Kidney (tissue), 14 donors: Measurements from ENCODE around the gene INPP5A. TPM values are rescaled to one million over a fixed set of nuclear protein-coding genes. Genes with fewer than 3 reads are reported as not detected.

Experiments
- DNase-seq, 5 donors: peaks; one replicate each; pipeline ENCODE4 v3.0.0-alpha.2; 2013 to 2020
- FAIRE-seq: peaks from 2 replicates; lab custom pipeline; 2012; peaks lifted over from hg19 to GRCh38; lab: Jason Lieb, UNC
- H3K27ac ChIP-seq, 2 donors: one replicate each; pipeline ENCODE4 v1.7.0; 2013; ENCODE audit warnings: low read depth in 2 of 2, low read length in 2 of 2, inconsistent platforms in 1 of 2
- H3K27me3 ChIP-seq: one replicate; pipeline ENCODE4 v1.7.1; 2013; ENCODE audit warnings: low read length, inconsistent platforms; ENCODE audit not compliant: control insufficient read depth, insufficient read depth
- H3K36me3 ChIP-seq, 3 donors: one replicate each; pipeline versions ENCODE4 v1.7.0 to v1.7.1; 2013; ENCODE audit warnings: low read length in 3 of 3, control low read depth in 1 of 3, inconsistent platforms in 1 of 3; ENCODE audit not compliant: insufficient read depth in 3 of 3, control insufficient read depth in 2 of 3
- H3K4me1 ChIP-seq, 3 donors: one replicate each; pipeline versions ENCODE4 v1.7.0 to v1.7.1; 2013; ENCODE audit warnings: low read length in 3 of 3, inconsistent platforms in 1 of 3, low read depth in 1 of 3; ENCODE audit not compliant: control insufficient read depth in 2 of 3, insufficient read depth in 2 of 3
- H3K4me3 ChIP-seq, 3 donors: one replicate each; pipeline versions ENCODE4 v1.7.0 to v1.8.1; 2013; ENCODE audit warnings: low read length in 3 of 3, control low read depth in 1 of 3, inconsistent platforms in 1 of 3
- H3K9ac ChIP-seq, 3 donors: one replicate each; pipeline versions ENCODE4 v1.7.0 to v1.7.1; 2013; ENCODE audit warnings: low read length in 3 of 3, control low read depth in 1 of 3, inconsistent platforms in 1 of 3
- H3K9me3 ChIP-seq, 3 donors: one replicate each; pipeline versions ENCODE4 v1.7.0 to v1.7.1; 2013; ENCODE audit warnings: low read length in 3 of 3, control low read depth in 1 of 3, inconsistent platforms in 1 of 3; ENCODE audit not compliant: control insufficient read depth in 2 of 3, insufficient read depth in 1 of 3
- intact Hi-C: fragments of 100-400 bp; cut with DNase I; formaldehyde crosslinking; loops from one replicate; pipeline ENCODE4 v1.11.1; 2022
- polyA plus RNA-seq: library from polyadenylated mRNA; stranded (reverse); fragments of 350-450 nt; fragmentation: Illumina TruSeq; extraction: RNeasy Lipid Tissue Mini Kit (QIAGEN cat#74804); gene quantifications from one replicate; pipeline ENCODE4 v1.2.3, GENCODE V29; 2014; ENCODE audit warnings: low read depth, low replicate concordance; ENCODE audit not compliant: insufficient read depth
- total RNA-seq: library from RNA; stranded (reverse); fragmentation: NEBNext Ultra II Directional; extraction: Animal tissue kit (Norgen Biotek cat#: 25700); gene quantifications from one replicate; pipeline ENCODE4 v1.2.1, GENCODE V29; 2021
- TF ChIP-seq, protein P1 (sequence below): IDR thresholded peaks from 3 replicates; pipeline ENCODE4 v1.5.1; 2012; ENCODE audit warnings: mild to moderate bottlenecking, moderate library complexity, borderline replicate concordance; ENCODE audit not compliant: insufficient read depth; ENCODE audit errors: extremely low read depth
- donor health status: control.
- donor health status: control.
- donor health status: control.
- donor health status: control.
- donor health status: control.
- donor health status: DM: yes; HTN: yes; CAD: no.
- donor health status: Normal renal cell carcinoma (clear cell type).

The INPP5A gene
- total and polyA plus RNA-seq, 2 donors from 2014 or later: 20.8 to 40.3 TPM

DNA sequence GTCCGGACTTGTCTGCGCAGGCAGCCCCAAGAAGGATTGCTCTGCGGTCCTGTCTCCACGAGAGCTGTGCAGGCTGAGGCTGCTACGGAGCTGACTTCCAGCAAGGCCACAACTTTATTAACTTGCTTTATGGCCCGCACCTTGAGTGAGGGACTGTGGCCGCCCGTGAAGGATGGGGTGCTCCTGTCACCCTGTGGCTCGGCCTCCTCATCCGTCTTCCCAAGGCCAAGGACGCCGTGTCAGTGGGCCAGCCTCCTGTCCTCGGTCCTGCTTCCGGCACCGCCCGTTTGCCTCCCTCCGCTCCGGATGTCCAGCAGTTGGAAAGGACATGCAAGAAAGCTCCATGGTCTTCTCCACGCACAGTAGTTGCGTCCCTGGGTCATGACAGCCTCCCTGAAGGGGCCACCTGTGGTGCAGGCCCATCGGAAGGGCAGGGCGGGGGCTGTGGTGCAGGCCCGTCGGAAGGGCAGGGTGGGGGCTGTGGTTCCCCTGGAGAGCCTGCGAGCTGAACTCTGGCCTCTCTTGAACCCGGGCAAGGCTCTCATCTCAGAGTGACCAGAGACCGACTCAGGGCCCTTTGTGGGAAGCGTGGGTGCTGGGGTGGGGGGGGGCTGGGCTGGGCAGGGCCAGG is 161.3 kb downstream of the INPP5A start:
- H3K4me3 ChIP-seq: no peak overlapping the region
- FAIRE-seq (no peak), DNase-seq (peak in 2 of 5 donors; percentile 31 to 66)
- H3K4me1 ChIP-seq: no peaks in the 10 kb centered on the region
- intact Hi-C loops: no loop called here
- no peaks in the 10 kb centered on the region for H3K9me3 ChIP-seq
- TF ChIP-seq, protein P1, sequence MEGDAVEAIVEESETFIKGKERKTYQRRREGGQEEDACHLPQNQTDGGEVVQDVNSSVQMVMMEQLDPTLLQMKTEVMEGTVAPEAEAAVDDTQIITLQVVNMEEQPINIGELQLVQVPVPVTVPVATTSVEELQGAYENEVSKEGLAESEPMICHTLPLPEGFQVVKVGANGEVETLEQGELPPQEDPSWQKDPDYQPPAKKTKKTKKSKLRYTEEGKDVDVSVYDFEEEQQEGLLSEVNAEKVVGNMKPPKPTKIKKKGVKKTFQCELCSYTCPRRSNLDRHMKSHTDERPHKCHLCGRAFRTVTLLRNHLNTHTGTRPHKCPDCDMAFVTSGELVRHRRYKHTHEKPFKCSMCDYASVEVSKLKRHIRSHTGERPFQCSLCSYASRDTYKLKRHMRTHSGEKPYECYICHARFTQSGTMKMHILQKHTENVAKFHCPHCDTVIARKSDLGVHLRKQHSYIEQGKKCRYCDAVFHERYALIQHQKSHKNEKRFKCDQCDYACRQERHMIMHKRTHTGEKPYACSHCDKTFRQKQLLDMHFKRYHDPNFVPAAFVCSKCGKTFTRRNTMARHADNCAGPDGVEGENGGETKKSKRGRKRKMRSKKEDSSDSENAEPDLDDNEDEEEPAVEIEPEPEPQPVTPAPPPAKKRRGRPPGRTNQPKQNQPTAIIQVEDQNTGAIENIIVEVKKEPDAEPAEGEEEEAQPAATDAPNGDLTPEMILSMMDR: no peak
- no peak overlapping the region for H3K27ac ChIP-seq
- no peaks in the 10 kb centered on the region for H3K27me3 ChIP-seq
- H3K9ac ChIP-seq: no peak overlapping the region
- H3K36me3 ChIP-seq: peaks cover 0 to 5% (median 4%) of the 10 kb centered on the region in 3 donors

DNA sequence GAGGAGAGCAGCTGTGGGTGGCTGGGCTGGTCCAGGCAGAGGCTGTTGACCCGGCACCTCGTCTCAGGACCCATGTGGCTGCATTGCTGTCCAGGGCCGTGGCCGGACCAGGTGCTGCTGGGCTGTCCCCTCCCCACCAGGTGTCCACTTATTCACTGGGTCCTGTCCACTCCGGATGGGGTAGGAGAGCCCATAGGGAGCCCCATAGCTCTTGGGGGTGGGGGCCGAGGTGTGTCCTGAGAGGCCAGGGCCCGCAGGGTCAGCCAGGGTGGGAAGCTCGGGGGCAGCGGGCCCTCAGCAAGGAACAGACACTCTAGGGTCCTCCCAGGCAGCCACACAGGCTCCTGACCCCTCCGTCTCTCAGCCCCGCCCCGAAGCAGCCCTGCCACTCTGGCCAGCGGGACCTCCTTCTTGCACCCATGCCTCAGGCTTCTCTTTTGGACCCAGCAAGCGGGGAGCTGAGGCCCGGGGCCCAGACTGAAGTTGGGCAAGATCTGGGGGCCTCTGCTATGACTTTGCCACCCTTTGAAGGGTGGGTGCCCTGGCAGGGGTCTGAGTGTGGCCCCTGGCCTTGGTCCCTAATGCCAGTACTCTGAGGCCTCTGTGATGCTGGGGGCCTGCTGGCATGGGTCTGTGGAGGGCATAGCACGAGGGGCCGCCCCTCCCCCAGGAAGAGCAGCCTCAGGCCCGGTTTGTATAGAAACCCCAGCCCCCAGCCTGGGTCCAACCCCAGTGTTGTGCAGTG is 162.0 kb downstream of the INPP5A start:
- TF ChIP-seq, protein P1: no peak
- intact Hi-C loops: no loop called here
- peak in 2 of 5 donors; percentile 43 to 69 for DNase-seq
- Histone ChIP-seq H3K9me3 (no peaks in the 10 kb centered on the region), H3K4me1 (no peaks in the 10 kb centered on the region), H3K4me3 (no peak overlapping the region), H3K27me3 (no peaks in the 10 kb centered on the region), H3K9ac (no peak overlapping the region), H3K36me3 (peaks cover 0 to 5% (median 4%) of the 10 kb centered on the region in 3 donors), H3K27ac (no peak overlapping the region)
- FAIRE-seq: no peak

DNA sequence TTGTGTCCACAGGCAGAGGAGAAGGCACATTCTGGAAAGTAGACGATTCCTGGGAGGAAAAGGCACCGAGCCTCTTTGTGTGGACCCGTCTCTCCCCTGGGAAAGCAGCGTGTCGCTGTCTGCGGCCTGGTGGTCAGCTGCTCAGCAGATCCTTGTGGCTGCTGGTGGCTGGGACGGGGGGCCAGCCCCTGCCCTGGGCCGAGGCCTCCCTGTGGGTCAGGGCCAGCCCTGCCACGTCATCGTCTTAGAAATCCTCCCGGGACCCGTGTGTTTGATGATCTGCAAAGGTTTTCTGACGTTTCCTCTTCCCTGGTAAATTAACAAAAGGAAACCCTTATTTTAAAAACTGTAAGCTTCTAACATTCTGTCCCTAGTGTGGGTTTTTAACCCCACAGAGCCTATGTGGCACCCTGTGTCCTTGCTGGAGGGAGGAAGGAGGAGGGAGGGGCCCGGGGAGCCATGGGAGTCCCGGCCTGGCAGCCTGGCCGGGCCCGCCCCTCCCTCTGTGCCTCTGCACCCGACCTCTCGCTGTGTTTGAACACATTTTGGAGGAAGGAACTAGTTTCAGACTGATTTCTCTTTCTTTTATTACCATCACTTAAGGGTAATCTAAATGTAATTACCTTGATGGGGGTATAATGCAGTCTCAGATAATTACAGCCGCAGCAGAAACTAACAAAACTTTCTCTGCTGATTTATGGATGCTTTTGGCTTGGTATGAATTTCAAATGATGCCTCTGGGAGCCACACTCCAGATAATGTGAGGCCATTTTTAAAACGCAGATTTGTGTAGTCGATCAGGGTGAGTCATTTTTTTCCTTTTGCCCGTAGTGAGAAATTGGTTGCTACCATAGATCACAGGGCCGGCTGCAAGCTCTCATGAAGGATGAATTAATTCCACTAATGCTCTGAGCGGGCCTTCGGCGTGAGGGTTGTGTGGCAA is 162.8 kb downstream of the INPP5A start:
- intact Hi-C loops: no loop called here
- TF ChIP-seq, protein P1: no peak
- Histone ChIP-seq H3K27ac (no peak overlapping the region), H3K4me3 (no peak overlapping the region), H3K4me1 (no peaks in the 10 kb centered on the region), H3K9me3 (peaks cover 0 to 1% (median 0%) of the 10 kb centered on the region in 3 donors), H3K27me3 (no peaks in the 10 kb centered on the region), H3K9ac (no peak overlapping the region), H3K36me3 (peaks cover 0 to 5% (median 4%) of the 10 kb centered on the region in 3 donors)
- FAIRE-seq: no peak
- DNase-seq: peak in 3 of 5 donors; percentile 35 to 77 (median 47)
